GM19043 (cell line): Measurements from ENCODE around the gene ADAM23.

Source experiments
- ATAC-seq: cut with Tn5 transposase; IDR thresholded peaks from one replicate; pipeline ENCODE4 v1.9.1; 2021; ENCODE audit warnings: low read depth; ENCODE audit not compliant: unreplicated experiment

ADAM23 gene

DNA sequence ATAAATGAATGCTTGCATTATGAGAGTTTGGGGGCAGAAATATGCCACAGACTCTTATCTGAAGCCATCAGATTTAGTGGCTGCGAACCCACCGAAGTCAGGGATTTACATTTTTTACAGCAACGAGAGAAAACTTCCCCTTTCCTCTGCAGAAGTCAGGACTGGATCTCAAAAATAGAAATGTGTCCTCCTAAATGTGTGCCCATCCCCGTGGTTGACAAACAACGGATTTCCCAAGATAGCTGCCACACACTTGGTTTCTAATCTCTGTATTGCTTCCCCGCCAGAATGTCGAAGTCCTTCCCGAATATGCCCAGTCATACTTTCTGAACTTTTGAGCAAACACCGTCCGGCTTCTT is 879 bp upstream of the ADAM23 start:
- ATAC-seq = no peak

DNA sequence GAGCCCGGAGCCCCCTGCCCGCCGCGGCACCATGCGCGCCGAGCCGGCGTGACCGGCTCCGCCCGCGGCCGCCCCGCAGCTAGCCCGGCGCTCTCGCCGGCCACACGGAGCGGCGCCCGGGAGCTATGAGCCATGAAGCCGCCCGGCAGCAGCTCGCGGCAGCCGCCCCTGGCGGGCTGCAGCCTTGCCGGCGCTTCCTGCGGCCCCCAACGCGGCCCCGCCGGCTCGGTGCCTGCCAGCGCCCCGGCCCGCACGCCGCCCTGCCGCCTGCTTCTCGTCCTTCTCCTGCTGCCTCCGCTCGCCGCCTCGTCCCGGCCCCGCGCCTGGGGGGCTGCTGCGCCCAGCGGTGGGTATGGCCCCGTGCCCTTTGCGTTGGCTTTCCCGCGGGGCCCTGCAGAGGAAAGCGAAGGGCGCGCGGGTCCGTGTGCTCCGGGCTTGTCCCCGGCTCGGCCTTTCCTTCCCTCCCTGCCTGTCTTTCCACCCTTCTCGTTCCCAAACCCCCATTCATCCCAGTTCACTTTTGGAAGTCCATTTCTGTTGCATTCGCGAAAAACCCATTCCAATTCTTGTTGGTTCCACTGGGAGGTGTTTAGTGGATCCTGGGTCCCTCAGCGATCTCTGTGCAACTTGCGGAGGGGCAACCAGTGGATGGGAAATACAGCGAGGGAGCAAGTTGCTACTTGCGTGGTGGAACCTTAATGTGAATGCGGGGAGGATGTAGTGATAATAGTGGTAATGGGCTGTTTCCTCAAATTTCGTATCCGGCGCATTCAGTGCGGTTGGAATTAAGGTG is 599 bp downstream of the ADAM23 start:
- peak; percentile 52 for ATAC-seq

DNA sequence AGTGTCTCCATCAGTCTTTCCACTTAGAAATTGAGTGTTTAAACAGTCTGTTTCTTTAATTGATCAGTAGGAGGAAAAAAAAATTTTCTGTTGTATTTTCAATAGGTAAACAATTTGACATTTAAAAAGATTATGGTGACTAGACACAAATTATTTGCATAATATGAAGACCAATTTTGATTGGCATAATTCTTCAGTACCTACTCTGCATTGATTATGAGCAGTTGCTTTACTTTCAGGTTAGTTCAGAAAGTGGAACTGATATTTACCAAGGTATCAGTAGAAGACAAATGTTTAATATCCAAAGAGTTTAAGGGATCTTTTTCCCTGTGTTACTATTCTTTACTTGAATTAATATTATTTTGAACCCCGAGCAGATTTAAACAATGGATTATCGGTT is 2.6 kb downstream of the ADAM23 start:
- no peak for ATAC-seq

DNA sequence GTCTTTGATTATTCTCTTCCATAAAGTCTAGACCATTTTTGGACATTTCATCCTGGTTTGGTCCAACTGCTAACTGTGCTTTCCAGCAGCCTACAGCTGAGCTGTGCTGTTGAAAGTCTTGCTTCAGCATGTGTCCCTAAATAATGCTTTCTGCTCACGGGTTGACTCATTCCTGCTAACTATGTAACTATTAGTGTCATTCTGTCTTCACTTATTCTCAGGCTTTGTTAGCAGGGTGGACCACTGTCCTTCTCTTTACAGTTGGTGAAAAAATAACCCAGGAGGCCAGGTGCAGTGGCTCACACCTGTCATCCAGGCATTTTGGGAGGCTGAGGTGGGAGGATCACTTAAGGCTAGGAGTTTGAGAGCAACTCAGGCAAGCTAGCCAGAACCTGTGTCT is 8.9 kb downstream of the ADAM23 start:
- no peak for ATAC-seq

DNA sequence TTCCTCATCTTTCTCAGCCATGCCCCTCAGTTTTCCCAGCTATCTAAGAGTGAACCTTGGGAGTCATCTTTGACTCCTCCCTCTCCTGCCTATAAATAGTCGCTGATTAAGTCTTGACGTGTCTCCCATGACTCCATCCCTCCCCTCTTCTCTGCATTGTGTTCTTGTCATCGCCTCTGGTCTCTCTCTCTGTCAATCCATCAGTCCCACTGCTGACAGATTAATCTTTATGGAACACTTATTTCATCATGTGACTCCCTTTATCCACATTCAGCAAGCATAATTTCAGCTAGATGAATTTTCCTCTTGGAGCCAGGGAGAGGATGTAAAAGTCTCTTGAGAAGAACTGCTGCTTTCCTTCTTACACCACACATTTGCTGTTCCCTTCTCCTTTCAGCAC is 9.4 kb downstream of the ADAM23 start:
- no peak for ATAC-seq

DNA sequence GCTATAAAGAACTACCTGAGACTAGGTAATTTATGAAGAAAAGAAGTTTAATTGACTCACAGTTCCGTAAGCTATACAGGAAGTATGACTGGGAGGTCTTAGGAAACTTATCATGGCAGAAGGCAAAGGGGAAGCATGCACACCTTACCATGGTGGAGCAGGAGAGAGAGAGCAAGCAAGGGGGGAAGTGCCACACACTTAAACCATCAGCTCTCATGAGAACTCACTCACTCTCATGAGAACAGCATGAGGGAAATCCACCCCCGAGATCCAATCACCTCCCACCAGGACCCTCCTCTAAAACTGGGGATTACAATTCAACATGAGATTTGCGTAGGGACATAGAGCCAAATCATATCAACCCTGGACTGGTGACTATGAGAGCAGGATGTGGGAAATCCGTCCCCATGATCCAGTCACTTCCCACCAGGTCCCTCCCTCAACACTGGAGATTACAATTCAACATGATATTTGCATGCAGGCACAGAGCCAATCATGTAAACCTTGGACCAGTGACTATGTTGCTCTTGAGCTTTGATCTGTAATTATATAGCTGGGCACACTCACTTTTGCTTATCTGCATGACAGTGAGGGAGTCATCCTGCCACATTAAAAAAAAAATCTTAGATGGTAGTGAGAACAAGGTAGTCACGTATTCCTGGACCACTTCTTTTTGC is 12.9 kb downstream of the ADAM23 start:
- ATAC-seq = no peak

DNA sequence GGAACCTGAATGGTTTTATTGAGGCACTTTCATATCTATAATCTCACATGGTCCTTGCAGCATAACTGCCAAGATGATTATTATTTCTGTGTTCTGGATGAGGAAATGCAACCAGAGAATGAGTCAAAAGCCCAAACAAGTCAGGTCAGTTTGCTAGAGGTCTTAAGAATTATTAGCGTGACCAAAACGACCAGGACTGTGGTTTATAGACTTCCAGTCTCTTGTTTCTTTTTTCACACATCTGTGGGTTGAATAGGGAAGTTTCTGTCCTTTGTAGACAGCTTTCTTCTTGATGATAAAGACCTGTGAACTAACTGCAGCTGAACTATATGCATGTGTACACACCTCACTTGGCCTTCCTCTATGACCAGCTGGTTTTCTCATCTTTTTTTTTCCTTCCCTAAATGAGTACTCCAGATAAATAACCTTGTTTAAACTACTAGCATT is 13.9 kb downstream of the ADAM23 start:
- ATAC-seq = peak; percentile 90

DNA sequence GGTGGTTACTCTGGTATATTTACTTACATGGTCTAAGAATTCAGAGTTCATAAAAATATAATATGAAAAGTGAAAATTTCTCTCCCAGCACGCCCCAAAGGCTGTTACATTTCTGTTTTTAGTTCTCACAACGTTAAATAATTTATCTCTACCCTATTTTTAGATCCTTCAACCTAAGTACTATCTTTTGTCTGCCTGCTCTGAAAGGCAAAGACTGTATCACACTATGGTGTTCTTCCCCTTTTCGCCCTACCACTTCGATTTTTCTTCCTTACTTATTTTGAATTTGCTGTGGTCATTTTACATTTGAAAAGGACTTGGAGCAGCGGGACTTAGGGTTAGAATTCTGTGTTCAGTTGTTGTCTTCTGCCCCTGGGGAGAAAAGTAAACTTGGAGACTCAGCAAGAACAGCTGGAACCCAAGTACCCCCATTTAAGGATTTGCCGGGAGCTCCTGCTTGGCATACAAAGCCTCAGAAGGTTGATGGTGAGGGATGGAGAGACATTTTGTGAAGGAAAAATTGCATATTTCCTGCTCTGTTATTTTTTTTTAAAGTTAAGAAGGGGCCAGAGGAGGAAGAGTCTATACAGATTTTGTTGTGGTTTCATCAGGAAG is 19.0 kb downstream of the ADAM23 start:
- ATAC-seq = no peak

DNA sequence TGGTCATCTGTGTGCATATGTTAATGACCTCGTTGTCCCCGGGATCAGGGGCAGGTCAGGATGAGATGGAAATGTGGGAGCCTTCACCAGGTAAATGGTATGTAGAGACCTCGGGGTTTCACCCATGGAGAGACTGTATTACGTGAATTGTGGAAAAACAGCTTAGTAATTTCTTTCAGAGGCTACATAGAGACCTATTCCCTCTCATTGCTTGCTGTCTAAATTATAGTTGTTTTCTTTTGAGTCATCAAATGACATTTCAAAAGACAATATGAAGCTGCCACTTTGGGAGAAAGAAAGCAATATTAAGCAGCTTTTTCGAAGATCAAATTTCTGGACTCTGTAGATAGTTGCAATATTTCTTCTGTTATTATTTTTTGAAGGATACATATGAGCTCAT is 20.4 kb downstream of the ADAM23 start:
- no peak for ATAC-seq

DNA sequence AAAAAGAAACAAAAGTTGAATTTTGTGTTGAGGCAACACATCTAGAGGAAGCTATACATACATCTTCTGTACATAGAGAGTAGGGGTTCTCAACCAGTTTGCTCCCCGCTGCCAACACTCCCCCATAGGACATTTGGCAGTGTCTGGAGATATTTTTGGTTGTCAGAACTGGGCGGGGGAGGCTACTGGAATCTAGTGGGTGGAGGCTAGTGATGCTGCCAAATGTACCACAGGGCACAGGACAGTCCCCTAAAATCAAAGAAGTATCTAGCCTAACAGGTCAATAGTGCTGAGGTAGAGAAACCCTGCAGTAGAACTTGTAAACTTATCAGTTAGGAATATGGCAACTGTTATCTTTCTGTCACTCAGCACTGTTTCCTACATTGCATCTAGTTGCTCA is 21.3 kb downstream of the ADAM23 start:
- no peak for ATAC-seq

DNA sequence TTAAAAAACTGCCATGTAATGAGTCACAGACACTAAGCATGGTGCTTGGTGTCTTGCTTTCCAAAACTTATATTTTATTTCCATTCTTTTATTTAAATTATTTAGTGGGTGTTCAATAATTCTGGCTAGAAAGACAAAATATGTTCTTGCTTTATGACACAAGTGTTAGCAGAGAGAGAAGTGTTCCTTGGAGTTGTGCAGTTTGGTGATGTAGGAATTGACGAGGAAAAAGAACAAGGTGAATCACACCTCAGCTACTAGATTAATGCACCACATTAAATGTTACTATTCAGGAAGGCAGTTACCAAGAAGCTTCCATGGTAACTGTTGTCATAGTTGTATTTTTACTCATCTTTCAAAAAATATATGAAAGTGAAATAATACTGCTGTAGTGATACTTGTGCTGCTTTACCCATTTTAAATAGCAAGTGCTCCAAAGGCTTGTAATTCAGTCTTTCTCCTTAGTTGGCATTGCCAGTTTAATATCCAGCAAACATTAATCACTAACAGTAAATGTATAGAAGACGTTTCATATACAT is 28.3 kb downstream of the ADAM23 start:
- ATAC-seq = no peak

DNA sequence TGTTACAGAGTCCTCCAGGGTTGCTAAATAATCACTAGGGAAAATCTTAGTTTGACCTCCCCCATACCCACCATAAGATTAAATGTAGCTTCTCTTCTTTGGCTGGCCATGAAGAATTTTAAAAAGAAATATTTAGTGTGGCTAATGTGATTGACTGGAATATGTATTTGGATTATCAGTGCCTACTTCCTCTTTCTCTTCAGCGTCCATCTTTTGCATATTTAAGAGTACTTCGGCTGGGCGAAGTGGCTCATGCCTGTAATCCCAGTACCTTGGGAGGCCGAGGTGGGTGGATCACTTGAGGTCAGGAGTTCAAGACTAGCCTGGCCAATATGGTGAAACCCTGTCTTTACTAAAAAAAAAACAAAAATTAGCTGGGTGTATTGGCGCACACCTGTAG is 28.8 kb downstream of the ADAM23 start:
- no peak for ATAC-seq

DNA sequence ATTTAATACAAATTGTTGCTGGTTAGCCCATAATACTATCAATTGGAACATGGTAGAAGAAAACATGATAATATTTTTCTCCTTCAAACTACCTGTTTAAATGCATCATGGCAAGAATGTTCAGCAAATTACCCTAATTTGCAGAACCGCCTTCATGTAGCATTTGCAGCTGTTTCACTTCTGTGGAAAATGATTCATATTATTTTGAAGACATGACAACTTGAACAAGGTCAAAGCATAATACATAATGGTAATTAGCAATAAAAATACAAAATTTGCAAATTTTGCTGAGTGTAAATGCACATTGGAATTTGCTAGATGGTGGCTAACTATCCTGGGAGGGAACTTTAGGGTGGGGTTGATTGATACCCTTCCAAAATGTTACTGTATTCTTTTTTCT is 30.8 kb downstream of the ADAM23 start:
- ATAC-seq = no peak

DNA sequence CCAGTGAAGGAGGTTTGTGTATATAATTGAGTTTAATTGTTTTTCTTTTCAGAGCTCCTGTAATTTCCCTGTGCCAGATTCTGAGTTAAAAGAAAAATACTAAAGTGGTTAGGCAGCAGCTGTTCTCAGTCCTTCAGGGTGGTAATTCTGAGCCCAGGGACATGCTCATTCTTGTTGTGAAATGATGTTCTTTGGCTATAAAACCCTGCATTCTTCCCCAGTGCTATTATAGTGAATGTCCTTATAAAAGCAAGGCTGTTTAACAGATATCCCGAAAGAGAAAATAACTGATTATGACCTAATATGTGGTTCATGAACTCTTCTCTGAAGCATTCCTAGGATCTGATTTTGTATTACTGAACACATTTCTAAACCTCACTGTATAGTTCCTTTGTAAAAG is 34.0 kb downstream of the ADAM23 start:
- ATAC-seq = no peak

DNA sequence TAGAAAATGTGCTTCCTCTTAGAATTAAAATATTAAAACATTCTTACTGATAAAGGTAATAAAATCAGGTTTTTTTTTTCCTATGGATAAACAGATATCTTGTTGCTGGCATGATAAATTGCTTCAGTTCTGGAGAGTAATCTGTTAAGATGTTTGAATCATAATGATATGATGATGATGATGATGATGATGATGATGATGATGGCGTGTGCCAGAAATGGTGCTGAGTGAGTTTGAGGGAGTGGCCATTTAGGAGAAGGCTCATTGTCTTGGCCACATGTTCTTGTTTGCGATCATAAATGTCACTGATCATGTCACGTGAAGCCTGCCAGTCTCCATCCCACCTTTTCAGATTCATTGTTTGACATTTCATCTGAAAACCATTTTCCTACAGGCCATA is 35.0 kb downstream of the ADAM23 start:
- ATAC-seq = no peak

DNA sequence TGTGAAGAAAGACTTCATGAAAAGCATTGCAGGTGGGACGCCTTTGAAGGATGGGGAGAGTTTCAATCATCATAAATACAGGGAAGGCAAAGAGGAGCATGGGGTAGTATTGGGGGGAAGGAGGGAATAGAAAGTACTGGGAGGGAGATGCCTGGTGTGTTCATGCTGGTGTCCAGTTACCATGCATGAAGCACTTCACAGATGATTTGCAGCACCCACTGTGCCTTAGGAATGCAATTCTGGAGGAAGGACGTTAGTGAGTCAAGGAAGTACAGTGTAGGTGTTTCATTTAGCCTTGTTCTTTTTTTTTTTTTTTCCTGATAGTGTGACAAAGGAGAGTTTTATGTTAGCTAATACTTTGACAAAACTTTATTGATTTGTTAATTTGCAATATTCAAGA is 36.8 kb downstream of the ADAM23 start:
- no peak for ATAC-seq

DNA sequence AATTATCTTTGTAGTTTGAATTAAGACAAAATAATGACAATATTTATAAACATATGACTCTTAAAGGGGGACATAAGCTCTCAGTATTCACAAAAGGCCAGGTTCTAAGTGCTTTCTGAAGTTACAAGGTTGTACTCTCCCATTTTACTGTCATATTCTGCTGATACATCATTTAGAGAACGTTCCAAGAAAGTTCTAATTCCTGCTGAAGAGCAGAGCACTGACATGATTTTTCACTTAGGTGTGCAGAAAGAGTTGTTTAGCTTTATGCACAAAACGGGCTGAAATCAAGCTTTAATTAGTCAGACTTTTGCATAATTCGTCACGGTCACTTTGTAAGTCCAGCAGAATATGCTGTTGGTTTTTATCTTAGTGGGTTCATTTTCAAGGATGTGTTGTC is 37.3 kb downstream of the ADAM23 start:
- no peak for ATAC-seq

DNA sequence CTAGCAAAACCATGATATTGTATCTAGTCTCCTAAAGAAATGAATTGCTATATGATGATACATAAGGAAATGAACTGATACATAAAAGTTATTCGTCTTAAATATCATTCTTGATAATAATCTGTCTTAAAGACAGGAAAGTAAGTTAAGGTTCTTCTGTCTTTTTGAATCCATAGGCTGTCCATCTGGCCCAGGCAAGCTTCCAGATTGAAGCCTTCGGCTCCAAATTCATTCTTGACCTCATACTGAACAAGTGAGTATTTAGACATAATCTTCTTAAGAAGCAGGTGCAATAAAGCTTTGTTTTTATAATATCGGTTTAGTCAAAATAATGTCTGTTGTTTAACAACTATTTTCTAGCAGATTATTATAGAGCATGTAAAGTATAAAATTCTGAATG is 37.7 kb downstream of the ADAM23 start:
- ATAC-seq = no peak

DNA sequence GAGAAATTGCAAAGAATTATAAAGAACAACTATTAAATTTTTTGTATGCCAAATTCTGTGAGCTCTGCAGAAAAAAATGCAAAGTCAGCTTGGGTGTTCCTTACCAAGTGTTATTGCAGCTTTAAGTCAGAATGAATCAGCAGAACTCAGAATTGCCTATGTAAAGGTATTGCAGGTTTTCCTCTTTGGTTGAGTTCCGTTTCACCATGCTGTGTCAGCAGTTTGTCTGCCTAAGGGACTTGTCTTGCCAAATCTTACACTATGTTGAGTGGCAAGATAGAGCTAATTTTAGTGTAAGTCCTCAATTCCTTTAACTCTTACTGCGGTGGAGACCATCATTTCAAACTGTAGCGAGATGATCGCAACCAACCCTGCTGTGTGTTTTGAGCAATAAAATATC is 38.8 kb downstream of the ADAM23 start:
- ATAC-seq = no peak

DNA sequence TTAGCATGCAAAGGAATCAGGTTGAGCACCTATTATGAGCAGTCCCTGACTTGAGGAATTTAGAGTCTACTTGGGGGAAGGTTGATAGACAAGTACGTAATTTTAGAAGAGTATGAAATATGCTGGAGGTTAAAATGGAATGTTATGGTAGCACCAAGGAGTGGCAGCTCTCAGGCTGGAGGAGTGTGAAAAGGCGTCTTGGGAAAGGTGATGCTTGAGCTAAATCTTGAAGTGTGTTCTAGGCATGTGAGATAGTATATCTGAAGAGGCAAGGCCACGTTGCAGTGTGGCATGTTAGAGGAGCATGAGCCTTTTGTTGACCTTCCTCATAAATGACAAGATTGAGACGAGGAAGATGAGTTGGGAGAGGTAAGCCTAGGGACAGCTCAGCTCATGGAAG is 39.3 kb downstream of the ADAM23 start:
- no peak for ATAC-seq

DNA sequence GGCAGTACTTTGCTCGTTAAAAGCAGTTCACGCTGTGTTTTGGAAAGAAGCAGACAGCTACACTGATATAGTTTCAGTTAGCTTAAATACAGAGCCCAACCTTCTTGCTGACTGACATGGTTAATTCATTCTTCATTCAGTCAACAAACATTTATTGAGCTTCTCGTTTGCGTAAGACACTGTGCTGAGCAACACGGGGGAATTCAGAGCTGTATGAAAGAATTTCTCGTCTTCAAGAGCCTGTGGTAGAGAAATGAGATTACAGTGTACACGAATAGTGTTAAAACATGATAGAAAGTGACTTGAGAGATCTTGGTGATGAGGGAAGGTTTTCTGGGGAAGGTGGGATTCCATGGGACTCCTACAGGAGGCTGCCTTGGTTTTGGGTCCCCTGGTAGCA is 44.7 kb downstream of the ADAM23 start:
- no peak for ATAC-seq

DNA sequence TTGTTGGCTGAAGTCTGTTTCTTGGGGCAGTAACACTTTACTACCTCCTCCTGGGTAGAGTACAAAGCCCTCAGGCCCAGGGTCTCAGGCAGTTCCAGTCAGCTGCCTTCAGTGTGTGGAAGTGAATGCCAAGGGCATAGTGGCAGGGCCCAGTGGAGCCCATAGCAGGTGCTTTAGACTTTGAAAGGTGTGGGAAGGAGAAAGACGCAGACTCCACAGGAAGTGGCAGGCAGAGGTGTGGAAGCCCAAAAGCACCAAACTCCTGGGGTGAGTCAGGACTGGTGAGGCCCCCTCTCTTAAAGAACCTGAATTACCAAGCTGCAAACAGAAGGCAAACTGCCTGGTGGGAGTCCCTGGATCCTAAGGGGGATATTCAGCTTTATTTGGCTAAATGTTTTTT is 45.3 kb downstream of the ADAM23 start:
- no peak for ATAC-seq
